Islet precursor cell (in vitro differentiated cells): Measurements from ENCODE around the gene SEMA4A.
A peak's percentile ranks its signal among the peaks of the same experiment; 100 is the strongest.
"Not testable (repeated sequence)": the region's sequence is repeated elsewhere in the genome, so short reads cannot be mapped to it uniquely, and the experiment has no call there.

Experiments used
- DNase-seq: peaks from one replicate; pipeline ENCODE4 v3.0.0-alpha.2; 2018

Gene SEMA4A

DNA sequence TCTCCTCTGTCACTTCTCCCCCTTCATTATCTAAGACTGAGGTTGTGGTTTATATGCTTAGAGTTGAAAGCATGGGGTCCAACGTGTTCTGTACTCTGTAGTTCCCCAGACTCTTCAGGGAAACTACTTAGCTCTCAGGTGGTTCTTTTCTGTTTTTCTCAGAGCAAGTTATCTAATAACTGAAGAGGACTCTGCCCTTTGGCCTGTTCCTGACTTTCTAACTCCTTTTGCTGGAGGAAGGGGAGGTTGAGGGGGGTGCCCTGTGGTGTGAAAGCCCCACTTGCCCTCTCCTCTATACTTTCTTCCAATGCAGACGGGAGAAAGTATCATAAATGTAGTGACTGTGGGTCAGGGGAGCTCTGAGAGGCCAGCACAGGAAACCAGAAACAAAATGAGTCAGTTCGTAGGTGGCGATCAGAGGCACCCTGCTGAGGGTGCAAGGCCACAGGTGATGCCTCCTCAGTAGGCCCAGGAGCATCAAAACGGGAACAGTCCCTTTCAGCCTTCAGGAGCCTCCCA lies 45.5 kb downstream of the SEMA4A start:
- no peak for DNase-seq

DNA sequence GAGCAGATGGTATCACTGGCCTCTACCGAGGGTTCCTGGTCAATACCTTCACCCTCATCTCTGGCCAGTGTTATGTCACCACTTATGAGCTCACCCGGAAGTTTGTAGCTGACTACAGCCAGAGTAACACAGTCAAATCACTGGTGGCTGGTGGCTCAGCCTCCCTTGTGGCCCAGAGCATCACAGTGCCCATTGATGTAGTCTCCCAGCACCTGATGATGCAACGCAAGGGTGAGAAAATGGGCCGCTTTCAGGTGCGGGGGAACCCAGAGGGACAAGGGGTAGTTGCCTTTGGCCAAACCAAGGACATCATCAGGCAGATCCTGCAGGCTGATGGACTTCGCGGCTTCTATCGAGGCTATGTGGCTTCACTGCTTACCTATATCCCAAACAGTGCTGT lies 46.7 kb downstream of the SEMA4A start:
- no peak for DNase-seq

DNA sequence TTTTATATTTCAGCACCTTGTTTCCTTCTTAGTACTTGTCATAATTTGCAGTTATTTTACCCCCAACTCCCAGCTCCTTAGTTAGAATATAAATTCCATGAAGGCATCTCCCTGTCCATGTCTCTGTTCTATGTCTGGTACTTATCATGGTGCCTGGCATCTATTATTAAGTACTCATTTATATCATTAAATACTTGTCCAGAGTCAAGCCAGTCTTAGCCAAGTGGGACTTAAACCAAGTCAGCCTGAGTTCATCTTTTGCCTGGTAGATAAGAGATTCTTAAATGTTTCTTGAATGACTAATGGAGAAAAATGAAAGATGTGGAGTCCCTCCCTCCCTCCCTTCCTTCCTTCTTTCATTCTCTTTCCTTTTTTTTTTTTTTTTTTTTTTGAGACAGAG lies 49.9 kb downstream of the SEMA4A start:
- DNase-seq = no peak

DNA sequence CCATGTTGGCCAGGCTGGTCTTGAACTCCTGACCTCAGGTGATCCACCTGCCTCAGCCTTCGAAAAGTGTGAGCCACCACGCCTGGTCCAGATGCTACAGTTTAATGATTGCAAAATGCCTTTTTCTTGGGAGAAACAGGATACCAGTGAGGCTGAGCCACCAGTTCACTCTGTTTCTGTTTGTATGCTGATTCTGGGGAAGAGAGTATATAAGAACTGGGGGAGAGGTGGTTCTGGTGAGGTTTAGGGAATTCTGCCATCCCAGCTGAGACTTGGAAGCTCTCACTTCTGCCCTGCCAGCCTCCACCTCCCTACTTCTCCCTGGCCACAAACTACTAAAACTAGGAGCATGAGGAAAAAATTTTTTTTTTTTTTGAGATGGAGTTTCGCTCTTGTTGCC lies 51.3 kb downstream of the SEMA4A start:
- no peak for DNase-seq

DNA sequence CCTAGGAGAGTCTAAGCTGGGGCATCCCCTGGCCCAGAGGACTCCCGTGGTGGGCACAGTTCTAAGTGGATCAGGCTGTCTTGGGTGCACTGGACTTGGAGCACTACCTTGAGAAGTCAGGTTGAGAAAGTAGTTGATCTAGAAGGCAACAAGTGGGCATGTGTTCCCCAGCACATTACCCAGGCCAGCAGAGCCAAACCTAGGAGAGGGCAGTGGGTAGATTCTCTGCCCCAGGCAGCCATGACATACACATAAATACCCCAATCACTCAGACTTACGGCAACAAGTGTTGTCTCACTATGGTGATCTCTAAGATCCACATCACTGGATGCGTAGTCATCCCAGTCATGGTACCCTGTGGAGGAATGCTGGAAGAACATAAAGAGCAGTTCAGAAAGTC lies 57.9 kb downstream of the SEMA4A start:
- DNase-seq = no peak

DNA sequence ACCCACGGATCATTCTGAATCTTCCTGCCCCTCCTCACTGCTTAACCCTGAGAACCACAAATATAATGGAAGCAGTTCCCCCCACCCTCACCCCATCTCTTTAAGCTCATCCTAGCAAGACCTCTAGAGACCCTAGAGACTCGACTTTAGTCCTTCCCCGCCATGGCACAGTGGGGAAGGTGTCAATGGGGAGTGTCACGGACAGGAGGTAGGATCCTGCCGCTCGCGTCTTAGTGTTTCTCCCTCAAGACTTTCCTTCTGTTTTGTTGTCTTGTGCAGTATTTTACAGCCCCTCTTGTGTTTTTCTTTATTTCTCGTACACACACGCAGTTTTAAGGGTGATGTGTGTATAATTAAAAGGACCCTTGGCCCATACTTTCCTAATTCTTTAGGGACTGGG lies 58.7 kb downstream of the SEMA4A start:
- no peak for DNase-seq

GRCh38 chr1:156212833-156213643 lies 59.7 kb downstream of the SEMA4A start, which contains the start of gene PMF1:
TSS of gene PMF1 (plus strand) at chr1:156213007. CDS start at chr1:156213016, 9 bp downstream.
- peak; percentile 99 for DNase-seq

- DNase-seq = no peak
Observed at GRCh38 chr1:156213644-156213966, 60.2 kb downstream of the SEMA4A start.

GRCh38 chr1:156214024-156214748 lies 60.8 kb downstream of the SEMA4A start:
- no peak for DNase-seq

- not testable (repeated sequence) for DNase-seq
Observed at GRCh38 chr1:156216361-156217086, 63.1 kb downstream of the SEMA4A start.

DNA sequence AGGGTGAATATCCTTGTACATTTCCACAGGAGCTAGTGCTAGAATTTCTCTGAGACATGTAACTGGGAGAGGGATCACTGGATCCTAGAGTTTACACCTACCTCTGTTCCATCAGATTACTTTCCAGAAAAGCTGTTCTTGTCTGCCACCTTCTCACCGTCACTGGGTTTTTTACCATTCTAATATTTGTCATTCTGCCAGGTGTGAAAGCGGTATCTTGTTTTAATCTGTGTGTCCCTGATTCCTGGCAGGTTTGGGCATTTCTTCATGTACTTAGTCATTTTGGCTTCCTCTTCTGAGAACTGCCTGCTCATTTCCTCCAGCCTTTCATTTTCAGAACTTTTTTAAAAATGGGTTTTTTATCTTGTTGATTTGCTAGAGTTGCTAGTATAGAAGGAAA lies 64.5 kb downstream of the SEMA4A start:
- DNase-seq = no peak

- no peak for DNase-seq
Observed at GRCh38 chr1:156220226-156220625, 66.8 kb downstream of the SEMA4A start.

GRCh38 chr1:156221986-156222692 lies 68.8 kb downstream of the SEMA4A start:
- DNase-seq = no peak

DNA sequence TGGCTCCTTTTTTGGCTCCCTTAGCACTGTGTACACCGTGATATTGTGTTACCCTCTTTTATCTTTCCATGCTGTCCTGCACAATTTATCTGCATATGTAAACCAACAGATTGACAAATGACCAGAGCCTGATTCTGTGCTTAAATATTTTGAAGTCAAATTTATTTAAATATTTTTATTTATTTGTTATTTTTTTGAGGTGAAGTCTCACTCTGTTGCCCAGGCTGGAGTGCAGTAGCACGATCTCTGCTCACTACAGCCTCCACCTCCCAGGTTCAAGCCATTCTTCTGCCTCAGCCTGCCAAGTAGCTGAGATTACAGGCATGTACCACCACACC lies 72.3 kb downstream of the SEMA4A start:
- no peak for DNase-seq

GRCh38 chr1:156226116-156226538 lies 72.7 kb downstream of the SEMA4A start:
- no peak for DNase-seq

GRCh38 chr1:156226782-156227181 lies 73.4 kb downstream of the SEMA4A start:
- DNase-seq = no peak
